CD1c-positive myeloid dendritic cell (primary cell): ENCODE data around the gene TUG1.

Experiments
- DNase-seq: peaks from one replicate; pipeline ENCODE4 v3.0.0-alpha.2; 2016; ENCODE audit errors: extremely low spot score

TUG1 gene

DNA sequence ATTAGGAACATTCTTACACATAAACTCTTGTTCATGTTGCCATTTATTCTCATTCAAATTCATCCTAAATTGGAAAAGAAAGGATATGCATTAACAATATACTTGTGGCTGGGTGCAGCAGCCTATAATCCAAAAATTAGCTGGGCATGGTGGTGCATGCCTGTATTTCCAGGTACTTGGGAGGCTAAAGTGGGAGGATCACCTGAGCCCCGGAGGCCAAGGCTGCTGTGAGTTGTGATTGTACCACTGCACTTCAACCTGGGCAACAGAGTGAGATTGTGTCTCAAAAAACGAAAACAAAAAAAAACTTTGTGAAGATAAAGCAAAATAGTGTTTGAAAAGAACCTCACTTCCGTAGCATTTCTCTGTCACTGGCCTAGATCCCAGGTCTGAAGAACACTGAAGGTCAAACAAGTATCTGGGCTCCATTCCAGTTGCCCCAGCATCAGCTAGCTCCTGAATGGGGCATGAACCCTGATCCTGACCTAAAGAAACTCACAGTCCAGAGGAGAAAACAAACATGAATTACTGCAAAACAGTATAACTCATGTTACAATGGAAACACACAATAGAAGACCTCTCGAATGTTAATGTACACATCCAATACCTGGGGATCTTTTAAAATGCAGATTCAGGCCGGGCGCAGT lies 32.2 kb downstream of the TUG1 start:
- no peak for DNase-seq

- DNase-seq: no peak
These were observed 36.5 kb downstream of the TUG1 start for GRCh38 chr22:31005535-31005934.

DNA sequence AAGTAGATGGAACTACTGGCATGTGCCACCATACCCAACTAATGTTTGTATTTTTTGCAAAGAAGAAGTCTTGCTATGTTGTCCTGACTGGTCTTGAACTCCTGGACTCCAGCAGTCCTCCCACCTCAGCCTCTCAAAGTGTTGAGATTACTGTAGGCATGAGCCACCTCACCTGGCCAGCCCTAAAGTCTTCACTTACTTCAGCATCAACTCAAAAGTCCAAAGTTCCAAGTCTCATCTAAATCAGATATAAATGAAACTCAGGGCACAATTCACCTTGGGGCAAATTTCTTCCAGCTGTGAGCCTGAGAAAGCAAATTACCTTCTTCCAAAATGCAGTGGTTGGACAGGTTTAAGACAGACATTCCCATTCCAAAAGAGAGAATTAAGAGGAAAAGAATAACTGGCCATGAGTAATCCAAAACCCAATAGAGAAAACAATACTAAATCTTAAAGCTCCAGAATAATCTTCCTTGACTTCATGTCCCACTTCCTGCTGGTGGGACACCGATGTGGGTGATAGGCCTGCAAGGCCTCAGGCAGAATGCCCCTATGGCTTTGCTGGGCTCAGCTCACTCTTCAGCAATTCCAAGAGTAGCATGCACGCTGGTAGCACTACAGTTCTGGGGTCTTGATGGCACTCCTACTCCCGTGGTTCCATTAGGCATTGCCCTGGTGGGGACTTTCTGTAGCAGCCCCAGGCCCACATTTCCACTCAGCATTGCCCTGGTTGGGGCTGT lies 50.3 kb downstream of the TUG1 start:
- no peak for DNase-seq

DNA sequence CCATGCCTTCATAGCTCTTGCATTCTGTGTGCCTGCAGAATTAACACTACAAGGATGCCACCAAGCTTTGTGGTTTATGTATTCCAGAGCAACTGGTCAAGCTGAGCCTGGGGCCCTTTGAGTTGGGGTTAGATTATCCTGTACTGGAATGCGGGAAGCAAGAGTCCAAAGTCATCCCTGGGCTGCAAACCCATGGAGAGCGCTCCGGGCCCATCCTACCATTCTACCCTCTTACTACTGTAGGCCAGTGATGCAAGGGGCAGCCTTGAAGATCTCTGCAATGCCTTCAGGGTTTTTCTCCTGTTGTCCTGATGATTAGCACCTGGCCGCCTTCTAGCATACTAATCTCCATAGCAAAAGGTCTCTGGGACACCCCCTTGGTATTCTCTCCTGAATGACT lies 51.3 kb downstream of the TUG1 start:
- no peak for DNase-seq

DNA sequence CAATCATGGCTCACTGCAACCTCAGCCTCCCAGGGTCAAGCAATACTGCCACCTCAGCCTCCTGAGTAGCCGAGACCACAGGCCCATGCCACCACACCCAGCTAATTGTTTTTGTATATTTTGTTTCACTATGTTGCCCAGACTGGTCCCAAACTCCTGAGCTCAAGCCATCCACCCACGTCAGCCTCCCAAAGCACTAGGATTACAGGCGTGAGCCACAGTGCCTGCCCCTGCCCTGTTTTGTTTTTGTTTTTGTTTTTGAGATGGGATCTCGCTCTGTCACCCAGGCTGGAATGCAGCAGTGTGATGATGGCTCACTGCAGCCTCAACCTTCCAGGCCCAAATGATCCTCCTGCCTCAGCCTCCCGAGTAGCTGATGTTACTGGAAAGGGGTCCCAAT lies 53.5 kb downstream of the TUG1 start:
- DNase-seq: no peak
